Activated CD4-positive, alpha-beta T cell treated with anti-CD3 and anti-CD28 coated beads, Interleukin-10, Interleukin-2, amounts not matched to agents 100 ng/mL and 50 ng/mL, durations not matched to agents 16 hours and 8 hours (primary cell): ENCODE data around the gene SLFN12.
A peak's percentile ranks its signal among the peaks of the same experiment; 100 is the strongest.
"Not testable (repeated sequence)": the region's sequence is repeated elsewhere in the genome, so short reads cannot be mapped to it uniquely, and the experiment has no call there.

Experiments used
- DNase-seq: peaks from one replicate; pipeline ENCODE4 v3.0.0-alpha.2; 2020

The SLFN12 gene

GRCh38 chr17:35407531-35407930 is 24.8 kb downstream of the SLFN12 start:
- DNase-seq, result no peak

GRCh38 chr17:35406568-35406967 is 25.7 kb downstream of the SLFN12 start:
- DNase-seq, result no peak

GRCh38 chr17:35404360-35404759 is 27.9 kb downstream of the SLFN12 start:
- DNase-seq, result peak; percentile 10

GRCh38 chr17:35393783-35394182 is 38.5 kb downstream of the SLFN12 start:
- DNase-seq, result not testable (repeated sequence)

- DNase-seq, result no peak
Measured at GRCh38 chr17:35390663-35391062, 41.6 kb downstream of the SLFN12 start.

- DNase-seq, result no peak
Measured at GRCh38 chr17:35390156-35390555, 42.1 kb downstream of the SLFN12 start.

- DNase-seq, result no peak
Measured at GRCh38 chr17:35387496-35387895, 44.8 kb downstream of the SLFN12 start.

DNA sequence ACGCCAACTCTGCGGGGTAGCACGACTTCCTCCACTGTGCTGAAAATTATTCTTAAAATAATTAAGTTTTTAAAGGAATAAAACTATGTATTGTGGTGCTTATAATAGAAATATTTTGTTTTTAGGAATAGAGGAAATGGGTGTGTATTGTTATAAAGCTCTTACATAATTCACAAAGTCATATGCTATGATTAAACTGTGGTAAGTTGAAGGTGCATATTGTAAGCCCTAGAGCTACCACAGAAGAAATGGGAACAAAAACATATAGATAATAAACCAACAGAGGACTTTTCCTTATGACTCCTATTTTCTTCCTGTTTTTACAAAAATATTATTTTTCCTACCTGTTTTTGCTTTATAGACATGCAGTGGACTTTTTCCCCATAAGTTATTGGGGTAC is 54.6 kb downstream of the SLFN12 start:
- no peak for DNase-seq

GRCh38 chr17:35377068-35377467 is 55.2 kb downstream of the SLFN12 start:
- DNase-seq, result no peak

DNA sequence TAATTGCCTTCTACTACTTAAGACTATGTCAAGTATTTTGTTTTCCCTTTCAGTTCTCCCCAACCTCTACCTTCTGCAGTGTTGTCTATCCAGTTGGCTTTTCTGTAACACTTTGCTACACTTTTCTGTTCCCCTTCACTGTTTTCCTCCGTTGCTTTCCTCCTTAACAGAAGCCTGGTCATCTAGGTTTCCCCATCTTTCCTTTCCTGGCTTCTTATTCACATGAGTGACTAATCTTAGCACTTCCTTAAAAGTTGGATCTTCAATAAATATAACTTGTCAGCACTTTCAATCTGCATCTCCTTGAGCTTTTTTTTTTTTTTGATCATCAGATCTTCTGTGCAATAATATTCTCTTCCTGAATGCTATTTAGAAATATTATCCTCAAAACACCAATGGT is 56.1 kb downstream of the SLFN12 start:
- no peak for DNase-seq

GRCh38 chr17:35374766-35375344 is 57.4 kb downstream of the SLFN12 start:
- no peak for DNase-seq

DNA sequence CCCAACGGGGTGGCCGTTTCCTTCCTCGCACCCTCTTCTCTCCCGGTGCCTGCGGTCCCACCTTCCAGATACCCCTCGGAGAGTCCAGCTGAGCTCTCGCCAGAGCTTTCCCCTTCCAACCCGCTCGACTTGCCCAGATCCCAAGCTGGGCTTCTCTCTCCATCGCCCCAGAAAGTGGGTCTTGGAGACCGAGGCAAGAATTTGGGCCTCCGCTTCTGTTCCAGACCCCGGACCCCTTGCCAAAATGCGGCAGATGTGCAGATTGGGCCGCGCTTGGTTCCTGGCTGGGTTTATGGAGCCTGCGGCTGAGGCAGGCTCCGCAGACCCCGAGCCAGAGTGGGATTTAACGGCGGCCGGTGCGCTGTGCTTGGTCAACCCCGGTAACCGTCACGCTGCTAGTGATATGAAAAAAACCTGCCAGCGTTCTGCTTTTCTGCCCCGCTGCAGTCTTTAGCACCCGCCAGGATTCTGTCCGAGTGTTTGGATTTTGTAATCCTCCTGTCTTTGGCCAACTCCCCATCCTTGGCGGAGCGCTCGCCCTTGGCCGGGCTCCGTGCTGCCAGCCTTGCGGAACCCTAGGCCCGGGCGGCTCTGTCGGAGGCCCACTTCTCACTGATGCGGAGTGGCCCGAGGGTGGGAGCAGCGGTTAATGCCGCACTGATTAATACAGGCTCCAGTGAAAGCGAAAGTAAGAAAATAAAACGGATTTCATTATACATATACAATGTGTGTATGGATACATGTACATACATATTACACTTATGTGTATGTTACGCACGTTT is 58.1 kb downstream of the SLFN12 start:
- peak; percentile 73 for DNase-seq

DNA sequence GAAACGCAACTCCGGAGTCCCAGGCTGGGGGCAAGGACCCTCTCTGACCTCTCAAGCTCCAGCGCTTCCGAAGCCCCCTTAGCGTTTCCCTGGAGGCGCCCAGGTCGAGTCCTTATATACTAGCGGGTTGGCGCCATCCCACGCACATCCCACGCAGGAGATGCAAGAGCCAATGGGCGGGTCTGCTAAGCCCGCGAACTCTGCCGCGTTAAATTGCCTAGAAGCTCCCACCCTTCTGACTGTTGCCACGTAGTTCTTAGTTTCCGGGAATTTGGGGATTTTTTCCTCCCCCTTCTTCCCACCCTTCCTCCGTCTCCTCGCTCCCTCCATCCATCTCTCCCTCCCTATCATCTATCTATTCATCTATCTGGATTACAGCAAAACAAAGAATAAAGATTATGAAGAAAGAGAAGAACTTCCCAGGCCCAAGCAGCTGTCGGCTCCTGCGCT is 58.7 kb downstream of the SLFN12 start, which contains the start of gene SLFN11:
SLFN11 (minus strand) TSS at position 88 of the 450 bp plus-strand sequence. CDS start 9,814 bp downstream, outside the sequence.
- peak; percentile 93 for DNase-seq

DNA sequence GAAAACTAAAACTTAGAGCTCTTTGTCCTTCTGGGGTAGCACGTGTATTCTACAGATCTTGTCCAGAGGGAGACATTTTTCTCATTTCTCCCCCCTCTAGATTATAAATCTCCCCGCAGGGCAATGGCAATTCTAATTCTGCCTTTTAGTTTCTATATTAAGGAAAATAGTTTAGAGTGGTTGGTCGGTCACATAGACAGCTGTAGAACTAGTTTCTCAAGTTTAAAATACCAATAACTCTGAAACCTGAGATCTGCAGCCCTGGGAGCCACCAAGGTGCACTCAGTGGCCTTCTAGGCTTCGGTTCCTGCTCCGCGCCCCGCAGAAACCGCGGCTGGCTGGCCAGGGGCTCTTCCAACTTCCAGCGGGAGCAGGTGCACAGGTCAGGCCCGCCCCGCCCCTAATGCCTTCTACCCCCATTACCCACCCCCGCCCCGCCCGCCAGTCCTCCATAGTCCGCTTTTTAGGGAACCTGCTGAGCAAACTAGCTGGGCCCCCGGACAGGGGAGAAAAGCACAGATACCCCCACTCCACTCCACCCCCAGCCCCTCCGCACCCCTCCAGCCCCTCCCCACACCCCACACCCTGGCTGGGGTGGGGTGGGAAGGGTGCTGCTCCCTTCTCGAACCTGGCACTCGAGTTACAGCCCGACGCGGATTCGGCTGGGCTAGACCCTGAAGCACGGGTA is 59.3 kb downstream of the SLFN12 start:
- DNase-seq, result peak; percentile 33

DNA sequence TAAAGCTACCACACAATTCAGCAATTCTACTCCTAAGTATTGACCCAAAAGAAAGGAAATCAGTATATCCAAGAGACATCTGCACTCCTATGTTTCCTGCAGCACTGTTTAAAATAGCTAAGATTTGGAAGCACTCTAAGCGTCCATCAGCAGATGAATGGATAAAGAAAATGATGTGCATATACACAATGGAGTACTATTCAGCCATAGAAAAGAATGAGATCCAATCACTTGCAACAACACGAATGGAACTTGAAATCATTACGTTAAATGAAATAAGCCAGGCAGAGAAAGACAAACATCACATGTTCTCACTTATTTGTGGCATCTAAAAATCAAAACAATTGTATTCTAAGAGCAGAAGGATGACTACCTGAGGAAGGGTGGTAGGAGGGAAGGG is 60.4 kb downstream of the SLFN12 start:
- DNase-seq, result no peak

GRCh38 chr17:35368081-35368830 is 64.0 kb downstream of the SLFN12 start:
- DNase-seq, result peak; percentile 56

DNA sequence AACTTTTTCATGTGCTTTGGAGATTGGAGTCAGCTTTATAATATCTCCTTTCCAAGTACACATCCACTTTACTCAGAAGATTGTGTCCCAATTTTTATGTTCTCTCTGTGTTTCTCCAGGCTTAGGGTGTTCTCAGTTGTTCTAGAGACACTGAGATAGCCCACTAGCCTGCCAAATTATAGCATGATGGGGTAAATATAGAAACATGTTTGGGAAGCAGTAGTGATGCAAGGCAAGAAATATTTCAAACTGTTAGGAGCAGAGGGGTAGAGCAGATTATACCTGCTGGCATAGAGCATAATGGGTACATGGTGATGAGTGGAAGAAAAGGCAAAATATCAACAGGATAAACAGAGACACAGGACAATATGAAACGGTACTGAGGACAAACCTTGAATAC is 71.3 kb downstream of the SLFN12 start:
- DNase-seq, result no peak
